Measurements from ENCODE around the gene SMIM1. TPM values are rescaled to one million over a fixed set of nuclear protein-coding genes. Genes with fewer than 3 reads are reported as not detected.

SMIM1 gene
- total and polyA plus RNA-seq, 9 of the 15 experiments (the other 6 are each of a cell fraction or from before 2014, with no cell fraction given), result 2.3 to 125 (median 24.3) TPM

- TF ChIP-seq ZNF609 (CRISPR knock-in tag; IDR thresholded peaks at IDR 0.05; ENCODE audit: borderline replicate concordance), result peak; percentile 88; the same call in 1 of the 2 replicates
- no peak for TF ChIP-seq MAFF (IDR thresholded peaks at IDR 0.05; ENCODE audit: low read length)
- TF ChIP-seq GTF2F1 (IDR thresholded peaks at IDR 0.05; ENCODE audit: low read depth, low read length), result no peak
- TF ChIP-seq ZNF696 (CRISPR knock-in tag; conservative IDR thresholded peaks at IDR 0.05), result no peak
- no peak for TF ChIP-seq ZNF174 (CRISPR knock-in tag; IDR thresholded peaks at IDR 0.05)
- no peak for TF ChIP-seq HOMEZ (CRISPR knock-in tag; IDR thresholded peaks at IDR 0.05)
- no peak for TF ChIP-seq ZNF75A (CRISPR knock-in tag; IDR thresholded peaks at IDR 0.05)
- TF ChIP-seq CCNT2 (IDR thresholded peaks at IDR 0.05; ENCODE audit: borderline replicate concordance, extremely low read depth, insufficient read length, low read depth, low read length), result peak; percentile 66
- TF ChIP-seq NFIC (IDR thresholded peaks at IDR 0.05), result peak; percentile 93
- TF ChIP-seq SIN3A (IDR thresholded peaks at IDR 0.05; ENCODE audit: borderline replicate concordance in 2 of 2, control insufficient read depth in 1 of 2, low read depth in 2 of 2, low read length in 2 of 2), result peak; percentile 82 to 86; a peak in 2 of 4 replicates
- no peak for TF ChIP-seq RBM17 (IDR thresholded peaks at IDR 0.05; ENCODE audit: borderline replicate concordance, low read depth, low read length)
- peak; percentile 61; the same call in 1 of the 2 replicates for TF ChIP-seq JUN (IDR thresholded peaks at IDR 0.05; ENCODE audit: borderline replicate concordance, low read depth, low read length)
- no peak; the same call in 1 of the 2 replicates for TF ChIP-seq JUN (CRISPR knock-in tag; IDR thresholded peaks at IDR 0.05; ENCODE audit: borderline replicate concordance)
- no peak for TF ChIP-seq ZNF140 (CRISPR knock-in tag; IDR thresholded peaks at IDR 0.05)
- TF ChIP-seq VEZF1 (CRISPR knock-in tag; IDR thresholded peaks at IDR 0.05), result no peak; the same call in 1 of the 2 replicates
- TF ChIP-seq USF2 (CRISPR knock-in tag; IDR thresholded peaks at IDR 0.05), result peak; percentile 45; the same call in 1 of the 2 replicates
Measured at GRCh38 chr1:3775490-3776230, 3.1 kb downstream of the SMIM1 start (continued).
